HEK293 (cell line): ENCODE data around the gene MYH15.

ENCODE experiments used
- CTCF ChIP-seq: fragments of 450-650 bp; formaldehyde crosslinking; IDR thresholded peaks from 2 replicates; pipeline ENCODE4 v1.5.1; 2016; ENCODE audit warnings: missing biosample characterization, missing genetic modification characterization
- ZEB2 ChIP-seq: fragments of 450-650 bp; formaldehyde crosslinking; IDR thresholded peaks from 2 replicates; pipeline ENCODE4 v1.5.1; 2016; ENCODE audit warnings: missing biosample characterization, missing genetic modification characterization
- ZFP37 ChIP-seq: fragments of 450-650 bp; formaldehyde crosslinking; IDR thresholded peaks from 2 replicates; pipeline ENCODE4 v1.5.1; 2016; ENCODE audit warnings: missing biosample characterization, missing genetic modification characterization
- ZSCAN18 ChIP-seq: fragments of 450-650 bp; formaldehyde crosslinking; IDR thresholded peaks from 2 replicates; pipeline ENCODE4 v1.5.1; 2016; ENCODE audit warnings: missing biosample characterization, missing genetic modification characterization

GRCh38 chr3:108486941-108487340 is 23.5 kb downstream of the MYH15 start:
- TF ChIP-seq CTCF (tag by site-specific recombination): no peak
- TF ChIP-seq ZEB2 (tag by site-specific recombination): no peak
- TF ChIP-seq ZFP37 (tag by site-specific recombination): no peak
- TF ChIP-seq ZSCAN18 (tag by site-specific recombination): no peak
